Epithelial cell of proximal tubule (primary cell): ENCODE measurements around the gene SAT1. TPM values are rescaled to one million over a fixed set of nuclear protein-coding genes. Genes with fewer than 3 reads are reported as not detected.

Source experiments
- DNase-seq: peaks from one replicate; pipeline ENCODE4 v3.0.0-alpha.2; 2011; ENCODE audit warnings: low read depth
- H3K4me3 ChIP-seq: 2 replicates; pipeline ENCODE4 v1.5.1; 2011; ENCODE audit warnings: low read depth, mild to moderate bottlenecking, low read length
- total RNA-seq: library from RNA; depleted of rRNA; stranded (reverse); fragments of >200 nt; gene quantifications from 2 replicates; pipeline ENCODE4 v1.2.3, GENCODE V29; 2015
- TF ChIP-seq, protein P1 (sequence below): conservative IDR thresholded peaks from 2 replicates; pipeline ENCODE4 v1.5.1; 2012; ENCODE audit warnings: low read depth, mild to moderate bottlenecking, low read length

The SAT1 gene
- total RNA-seq, 1 donor from 2014 or later, result 1,141 TPM

GRCh38 chrX:23804578-23804977 lies 21.6 kb downstream of the SAT1 start:
- no peak for DNase-seq
- TF ChIP-seq, protein P1, sequence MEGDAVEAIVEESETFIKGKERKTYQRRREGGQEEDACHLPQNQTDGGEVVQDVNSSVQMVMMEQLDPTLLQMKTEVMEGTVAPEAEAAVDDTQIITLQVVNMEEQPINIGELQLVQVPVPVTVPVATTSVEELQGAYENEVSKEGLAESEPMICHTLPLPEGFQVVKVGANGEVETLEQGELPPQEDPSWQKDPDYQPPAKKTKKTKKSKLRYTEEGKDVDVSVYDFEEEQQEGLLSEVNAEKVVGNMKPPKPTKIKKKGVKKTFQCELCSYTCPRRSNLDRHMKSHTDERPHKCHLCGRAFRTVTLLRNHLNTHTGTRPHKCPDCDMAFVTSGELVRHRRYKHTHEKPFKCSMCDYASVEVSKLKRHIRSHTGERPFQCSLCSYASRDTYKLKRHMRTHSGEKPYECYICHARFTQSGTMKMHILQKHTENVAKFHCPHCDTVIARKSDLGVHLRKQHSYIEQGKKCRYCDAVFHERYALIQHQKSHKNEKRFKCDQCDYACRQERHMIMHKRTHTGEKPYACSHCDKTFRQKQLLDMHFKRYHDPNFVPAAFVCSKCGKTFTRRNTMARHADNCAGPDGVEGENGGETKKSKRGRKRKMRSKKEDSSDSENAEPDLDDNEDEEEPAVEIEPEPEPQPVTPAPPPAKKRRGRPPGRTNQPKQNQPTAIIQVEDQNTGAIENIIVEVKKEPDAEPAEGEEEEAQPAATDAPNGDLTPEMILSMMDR, result no peak
- H3K4me3 ChIP-seq, result no peak overlapping the region

DNA sequence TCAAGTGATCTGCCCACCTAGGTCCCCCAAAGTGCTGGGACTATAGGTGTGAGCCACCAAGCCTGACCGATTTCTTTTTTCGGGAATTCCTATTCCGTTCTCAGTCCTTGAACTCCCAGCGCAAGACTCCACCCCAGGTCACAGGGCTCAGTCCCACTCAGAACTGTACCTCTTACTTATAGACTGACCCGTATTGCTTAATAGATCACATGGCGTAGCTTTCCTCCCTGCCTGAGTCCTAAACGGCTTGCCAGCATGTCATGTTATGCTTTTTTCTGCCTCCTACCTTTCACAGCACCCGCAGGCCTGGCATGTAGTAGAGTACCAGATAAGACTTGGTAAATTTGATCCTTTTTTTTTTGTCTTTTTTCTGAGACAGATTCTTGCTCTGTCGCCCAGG lies 22.4 kb downstream of the SAT1 start:
- no peak for DNase-seq
- no peak overlapping the region for H3K4me3 ChIP-seq
- TF ChIP-seq, protein P1, result no peak

DNA sequence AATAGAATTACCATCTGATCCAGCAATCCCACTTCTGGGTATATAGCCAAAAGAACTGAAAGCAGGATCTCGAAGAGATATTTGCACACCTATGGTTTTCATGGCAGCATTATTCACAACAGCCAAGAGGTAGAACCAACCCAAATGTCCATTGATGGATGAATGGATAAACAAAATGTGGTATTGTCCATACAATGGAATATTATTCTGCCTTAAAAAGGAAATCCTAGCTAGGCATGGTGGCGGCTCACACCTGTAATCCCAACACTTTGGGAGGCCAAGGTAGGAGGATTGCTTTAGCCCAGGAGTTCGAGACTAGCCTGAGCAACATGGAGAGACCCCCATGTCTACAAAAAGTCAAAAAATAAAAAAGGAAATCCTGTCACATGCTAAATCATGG lies 27.3 kb downstream of the SAT1 start:
- no peak for DNase-seq
- TF ChIP-seq, protein P1, result no peak
- no peak overlapping the region for H3K4me3 ChIP-seq

DNA sequence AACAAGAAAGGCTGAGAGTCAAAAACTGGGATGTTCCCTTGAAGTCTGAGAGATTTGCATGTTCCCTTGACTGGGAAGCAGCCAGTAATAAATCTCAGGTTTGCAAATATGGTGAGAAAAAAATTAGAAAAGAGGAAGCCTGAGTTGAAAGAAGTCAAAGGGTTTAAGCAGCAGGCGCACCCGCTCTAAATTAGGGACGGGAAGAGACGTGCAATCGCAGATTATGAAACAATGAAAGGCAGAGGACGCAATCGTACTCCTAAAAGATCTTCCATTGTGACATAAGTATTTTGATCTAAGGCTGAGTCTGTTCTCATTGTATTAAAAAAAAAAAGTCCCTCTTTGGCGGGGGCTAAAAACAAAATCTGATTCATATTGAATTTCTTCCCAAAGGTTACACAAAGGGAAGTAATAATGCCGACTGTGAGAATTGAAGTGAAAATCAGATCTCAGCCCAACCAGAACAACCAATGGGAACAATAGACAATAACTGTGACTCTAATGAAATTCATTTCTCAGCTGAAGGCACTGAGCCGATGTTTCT lies 28.2 kb downstream of the SAT1 start:
- no peak for DNase-seq
- TF ChIP-seq, protein P1, result no peak
- no peak overlapping the region for H3K4me3 ChIP-seq

DNA sequence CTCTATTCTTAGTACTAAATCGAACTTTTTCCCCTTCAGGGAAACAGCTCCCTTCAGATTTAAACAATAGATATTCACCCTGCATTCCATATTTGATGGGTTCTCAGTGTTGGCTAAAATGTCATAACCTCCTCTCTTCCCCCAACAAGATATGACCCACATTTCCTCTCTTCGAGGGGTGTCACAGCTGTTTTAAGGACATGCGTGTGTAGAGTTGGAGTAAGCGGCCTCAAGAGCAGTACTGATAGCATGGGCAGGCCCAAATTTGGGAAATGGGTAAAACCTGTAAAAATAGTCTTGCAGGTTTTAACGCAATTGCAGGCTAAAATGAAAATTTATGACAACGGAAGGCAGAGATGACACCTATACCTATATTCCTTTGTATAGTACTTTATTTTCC lies 28.7 kb downstream of the SAT1 start:
- no peak overlapping the region for H3K4me3 ChIP-seq
- TF ChIP-seq, protein P1, result no peak
- DNase-seq, result no peak

DNA sequence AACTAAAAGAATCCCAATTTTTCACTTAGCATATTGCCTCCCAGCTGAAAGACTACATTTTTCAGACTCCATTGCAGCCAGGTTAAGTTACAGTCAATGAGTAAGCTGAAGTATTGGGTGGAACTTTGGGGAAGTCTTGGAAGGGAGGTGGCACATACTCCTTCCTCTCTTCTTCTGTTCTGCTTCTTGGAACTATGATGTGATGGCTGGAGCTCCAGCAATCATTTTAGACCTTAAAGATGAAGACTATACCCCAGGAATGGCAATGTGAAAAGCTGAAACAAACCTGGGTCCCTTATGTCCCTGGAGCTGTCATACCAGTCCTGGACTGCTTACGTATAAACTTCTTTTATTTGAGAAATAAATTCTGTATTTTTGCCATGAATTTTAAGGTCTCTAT lies 30.8 kb downstream of the SAT1 start:
- H3K4me3 ChIP-seq, result no peak overlapping the region
- no peak for DNase-seq
- TF ChIP-seq, protein P1, result no peak

GRCh38 chrX:23815376-23815775 lies 32.4 kb downstream of the SAT1 start:
- no peak for DNase-seq
- no peak overlapping the region for H3K4me3 ChIP-seq
- TF ChIP-seq, protein P1, result no peak
